Caco-2 (cell line): ENCODE results near the gene FLOT2. TPM values are rescaled to one million over a fixed set of nuclear protein-coding genes. Genes with fewer than 3 reads are reported as not detected.

Source experiments
- BruUV-seq: library from RNA; stranded (reverse); fragments of 400-500 nt; replicated peaks from 2 replicates; lab custom pipeline; 2021; lab: Mats Ljungman, UMichigan
- CTCF ChIA-PET: fragments of 300-600 bp; sonication (Branson Sonifier 250); formaldehyde crosslinking; loops from one replicate; lab custom pipeline; 2022; ENCODE audit warnings: antibody characterized with exemption; lab: Charles Lee
- POLR2A ChIA-PET: fragments of 300-600 bp; sonication (Branson Sonifier 250); formaldehyde crosslinking; loops from one replicate; lab custom pipeline; 2022; ENCODE audit warnings: antibody characterized with exemption; lab: Charles Lee
- DNase-seq, 2 experiments: peaks; one replicate each; pipeline versions ENCODE4 v3.0.0 to v3.0.0-alpha.2; 2020 to 2022
- H3K27me3 ChIP-seq: replicated peaks from 2 replicates; pipeline ENCODE4 v1.6.0; 2011; ENCODE audit warnings: low read length; ENCODE audit not compliant: control insufficient read depth, insufficient read depth
- H3K36me3 ChIP-seq: 2 replicates; pipeline ENCODE4 v1.5.1; 2011; ENCODE audit warnings: low read length; ENCODE audit not compliant: control insufficient read depth, insufficient read depth
- H3K4me1 ChIP-seq: fragments of 250-450 bp; sonication (Bioruptor Pico); 2 replicates; pipeline ENCODE4 v1.5.1; 2020; ENCODE audit warnings: mild to moderate bottlenecking
- H3K4me3 ChIP-seq: 2 replicates; pipeline ENCODE4 v1.5.1; 2011; ENCODE audit warnings: low read depth, mild to moderate bottlenecking, control low read depth, low read length
- H3K9me3 ChIP-seq: fragments of 250-450 bp; sonication (Bioruptor Pico); 2 replicates; pipeline ENCODE4 v1.5.1; 2020; ENCODE audit warnings: mild to moderate bottlenecking, moderate library complexity
- H3K27ac Mint-ChIP-seq: one replicate; pipeline ENCODE4 v1.8.0; 2022; ENCODE audit warnings: mixed read lengths; ENCODE audit not compliant: unreplicated experiment
- H3K27me3 Mint-ChIP-seq: one replicate; pipeline ENCODE4 v1.8.0; 2022; ENCODE audit warnings: mixed read lengths; ENCODE audit not compliant: insufficient read depth, unreplicated experiment
- H3K36me3 Mint-ChIP-seq: one replicate; pipeline ENCODE4 v1.8.0; 2022; ENCODE audit warnings: mild to moderate bottlenecking, mixed read lengths; ENCODE audit not compliant: insufficient read depth, unreplicated experiment
- H3K4me1 Mint-ChIP-seq: one replicate; pipeline ENCODE4 v1.8.0; 2022; ENCODE audit warnings: low read depth, mixed read lengths; ENCODE audit not compliant: unreplicated experiment
- H3K4me3 Mint-ChIP-seq: one replicate; pipeline ENCODE4 v1.8.0; 2022; ENCODE audit warnings: mild to moderate bottlenecking, moderate library complexity, mixed read lengths; ENCODE audit not compliant: unreplicated experiment
- H3K9me3 Mint-ChIP-seq: one replicate; pipeline ENCODE4 v1.8.0; 2022; ENCODE audit warnings: mixed read lengths; ENCODE audit not compliant: unreplicated experiment
- CTCF ChIP-seq, 2 experiments: fragments of 200-600 bp in 1 of 2; IDR thresholded peaks; 1 replicate in 1 of 2; 2 replicates in 1 of 2; pipeline versions ENCODE4 v1.5.1 to v1.8.0; 2011 to 2022; ENCODE audit warnings: antibody characterized with exemption in 1 of 2, control low read depth in 1 of 2, inconsistent platforms in 1 of 2, low read depth in 1 of 2, low read length in 1 of 2, mild to moderate bottlenecking in 1 of 2, moderate library complexity in 1 of 2; ENCODE audit not compliant: insufficient read depth in 1 of 2, severe bottlenecking in 1 of 2, unreplicated experiment in 1 of 2
- intact Hi-C: fragments of 100-400 bp; cut with micrococcal nuclease; formaldehyde crosslinking; loops from one replicate; pipeline ENCODE4 v1.10.0; 2022; ENCODE audit not compliant: unreplicated experiment
- total RNA-seq: library from RNA; stranded (reverse); gene quantifications from 2 replicates; pipeline ENCODE4 v1.2.3, GENCODE V29; 2022

The FLOT2 gene
- total RNA-seq, 1 experiment from 2014 or later, result 189 TPM

GRCh38 chr17:28944862-28945741 is 47.6 kb upstream of the FLOT2 start:
- Mint-ChIP-seq H3K9me3 (no peaks in the 10 kb centered on the region), H3K36me3 (peaks cover 44% of the 10 kb centered on the region), H3K4me1 (no peaks in the 10 kb centered on the region), H3K27ac (no peak overlapping the region), H3K4me3 (no peak overlapping the region), H3K27me3 (no peaks in the 10 kb centered on the region)
- no peaks in the 10 kb centered on the region for H3K27me3 ChIP-seq
- no peak for DNase-seq
- peaks cover 6% of the 10 kb centered on the region for H3K4me1 ChIP-seq
- no TSS peak for BruUV-seq
- POLR2A ChIA-PET, result no interaction called here
- CTCF ChIA-PET, result interaction anchor here (0.9 kb wide), 1 partner anchor 181 kb away, joined by 3 read pairs; no protein-coding TSS in a partner anchor
- no peaks in the 10 kb centered on the region for H3K9me3 ChIP-seq
- H3K4me3 ChIP-seq, result no peak overlapping the region
- peaks cover 2% of the 10 kb centered on the region; the same call in 1 of the 2 replicates for H3K36me3 ChIP-seq
- TF ChIP-seq CTCF (IDR thresholded peaks at IDR 0.05; ENCODE audit: insufficient read depth in 1 of 2, low read depth in 1 of 2, low read length in 1 of 2, severe bottlenecking in 1 of 2, unreplicated experiment in 1 of 2), result no peak
- intact Hi-C loops, result no loop called here

- Mint-ChIP-seq H3K36me3 (peaks cover 44% of the 10 kb centered on the region), H3K9me3 (no peaks in the 10 kb centered on the region), H3K4me3 (no peak overlapping the region), H3K27me3 (no peaks in the 10 kb centered on the region), H3K27ac (no peak overlapping the region), H3K4me1 (peaks cover under 1% of the 10 kb centered on the region)
- POLR2A ChIA-PET, result no interaction called here
- intact Hi-C loops, result no loop called here
- Histone ChIP-seq H3K4me1 (peaks cover 6% of the 10 kb centered on the region), H3K27me3 (no peaks in the 10 kb centered on the region), H3K36me3 (peaks cover 2% of the 10 kb centered on the region; the same call in 1 of the 2 replicates), H3K9me3 (no peaks in the 10 kb centered on the region), H3K4me3 (no peak overlapping the region)
- CTCF ChIA-PET, result interaction anchor here (1.2 kb wide), 1 partner anchor 172 kb away, joined by 4 read pairs; no protein-coding TSS in a partner anchor
- no peak for TF ChIP-seq CTCF (IDR thresholded peaks at IDR 0.05; ENCODE audit: insufficient read depth in 1 of 2, low read depth in 1 of 2, low read length in 1 of 2, severe bottlenecking in 1 of 2, unreplicated experiment in 1 of 2)
- no peak for DNase-seq
- no TSS peak for BruUV-seq
Measured at GRCh38 chr17:28944343-28944742, 46.8 kb upstream of the FLOT2 start.

- no TSS peak for BruUV-seq
- Histone ChIP-seq H3K27me3 (no peaks in the 10 kb centered on the region), H3K4me1 (peaks cover 1% of the 10 kb centered on the region), H3K36me3 (peaks cover 2% of the 10 kb centered on the region; the same call in 1 of the 2 replicates), H3K4me3 (no peak overlapping the region), H3K9me3 (no peaks in the 10 kb centered on the region)
- Mint-ChIP-seq H3K36me3 (peaks cover 31% of the 10 kb centered on the region), H3K27me3 (no peaks in the 10 kb centered on the region), H3K9me3 (no peaks in the 10 kb centered on the region), H3K27ac (no peak overlapping the region), H3K4me3 (no peak overlapping the region), H3K4me1 (peaks cover 7% of the 10 kb centered on the region)
- TF ChIP-seq CTCF (IDR thresholded peaks at IDR 0.05; ENCODE audit: insufficient read depth in 1 of 2, low read depth in 1 of 2, low read length in 1 of 2, severe bottlenecking in 1 of 2, unreplicated experiment in 1 of 2), result no peak
- CTCF ChIA-PET, result no interaction called here
- POLR2A ChIA-PET, result no interaction called here
- intact Hi-C loops, result no loop called here
- no peak for DNase-seq
Measured at GRCh38 chr17:28942925-28943324, 45.4 kb upstream of the FLOT2 start.
